ENCODE measurements around the gene GPR152.
"Not testable (repeated sequence)": the region's sequence is repeated elsewhere in the genome, so short reads cannot be mapped to it uniquely, and the experiment has no call there.

The GPR152 gene

GRCh38 chr11:67466367-67466766, 13.8 kb upstream of the GPR152 start:
- TF ChIP-seq CTCF (IDR thresholded peaks at IDR 0.05; ENCODE audit: low read depth, low read length): no peak
- no peak overlapping the region for H3K4me3 ChIP-seq (ENCODE audit: low read depth, low read length)

GRCh38 chr11:67465530-67465929, 13.0 kb upstream of the GPR152 start:
- H3K4me3 ChIP-seq (ENCODE audit: low read depth, low read length): not testable (repeated sequence)

GRCh38 chr11:67465189-67465510, 12.6 kb upstream of the GPR152 start:
- H3K4me3 ChIP-seq (ENCODE audit: low read depth, low read length): no peak overlapping the region
- no peak for TF ChIP-seq CTCF (IDR thresholded peaks at IDR 0.05; ENCODE audit: low read depth, low read length)

GRCh38 chr11:67464411-67465188, 12.1 kb upstream of the GPR152 start:
- H3K4me3 ChIP-seq (ENCODE audit: low read depth, low read length): no peak overlapping the region
- no peak for TF ChIP-seq CTCF (IDR thresholded peaks at IDR 0.05; ENCODE audit: low read depth, low read length)

GRCh38 chr11:67463680-67464410, 11.3 kb upstream of the GPR152 start:
- TF ChIP-seq CTCF (IDR thresholded peaks at IDR 0.05; ENCODE audit: low read depth, low read length): no peak
- H3K4me3 ChIP-seq (ENCODE audit: low read depth, low read length): no peak overlapping the region

- TF ChIP-seq CTCF (IDR thresholded peaks at IDR 0.05; ENCODE audit: low read depth, low read length): no peak
Observed at GRCh38 chr11:67463186-67463585, 10.7 kb upstream of the GPR152 start.

GRCh38 chr11:67458266-67458665, 5.7 kb upstream of the GPR152 start:
- no peak for TF ChIP-seq CTCF (IDR thresholded peaks at IDR 0.05; ENCODE audit: low read depth, low read length)
- H3K4me3 ChIP-seq (ENCODE audit: low read depth, low read length): no peak overlapping the region

More at GRCh38 chr11:67463186-67463585, 10.7 kb upstream of the GPR152 start:
- no peak overlapping the region for H3K4me3 ChIP-seq (ENCODE audit: low read depth, low read length)
